Lung microvascular endothelial cell (primary cell): Measurements from ENCODE around the gene NXPE2. TPM values are rescaled to one million over a fixed set of nuclear protein-coding genes. Genes with fewer than 3 reads are reported as not detected.
"Not testable (repeated sequence)": the region's sequence is repeated elsewhere in the genome, so short reads cannot be mapped to it uniquely, and the experiment has no call there.

Experiments used
- DNase-seq, 2 donors: peaks; one replicate each; pipeline versions ENCODE4 v3.0.0 to v3.0.0-alpha.2; 2010; ENCODE audit warnings: low read depth in 2 of 2
- total RNA-seq: library from RNA; depleted of rRNA; stranded (reverse); fragments of >200 nt; gene quantifications from 2 replicates; pipeline ENCODE4 v1.2.1, GENCODE V29; 2014

Gene NXPE2
- total RNA-seq, result not detected in 2 replicates

DNA sequence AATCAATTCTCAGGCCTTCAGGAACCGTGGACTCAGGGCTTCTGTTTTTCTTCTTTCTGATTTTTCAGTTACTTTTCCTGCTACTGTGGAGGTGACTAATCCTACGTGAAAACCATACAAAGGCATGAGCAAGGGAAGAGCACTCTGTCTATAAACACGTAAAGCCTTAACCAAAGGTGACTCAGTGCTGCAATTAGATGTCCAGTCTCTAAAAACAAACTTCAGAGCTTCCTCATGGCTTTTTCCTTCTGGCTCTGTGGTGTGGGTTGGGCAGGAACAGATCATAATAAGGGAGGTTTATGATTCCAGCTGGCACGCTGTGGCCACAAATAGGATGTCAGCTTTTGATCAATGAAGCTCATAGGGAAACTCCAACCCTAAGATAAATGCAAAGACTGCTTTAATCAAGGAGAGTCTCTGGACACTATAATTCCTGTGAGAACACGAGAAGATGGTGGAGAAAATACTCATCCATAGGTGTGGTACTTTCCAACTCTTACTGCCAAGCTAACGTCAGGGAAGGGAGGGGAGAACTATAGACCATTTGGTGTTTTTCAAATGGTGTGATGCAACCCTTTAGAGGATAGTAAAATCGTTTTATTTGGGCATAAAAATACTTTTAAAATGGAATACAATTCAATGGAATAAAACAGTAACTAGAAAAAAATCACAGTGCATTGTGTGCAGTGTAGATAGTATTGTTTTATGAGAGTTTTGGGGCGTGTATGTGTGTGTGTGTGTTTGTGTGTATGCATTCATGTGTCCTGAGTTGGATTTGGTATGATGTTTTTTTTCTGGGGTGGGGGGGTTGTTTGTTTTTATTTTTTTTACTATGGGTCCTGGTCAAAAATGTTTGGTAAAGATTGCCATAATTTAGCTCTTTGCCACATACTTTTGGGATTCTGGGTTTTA, at the start of gene NXPE2:
NXPE2 (plus strand) TSS at position 403 of the 912 bp plus-strand sequence; CDS start at position 452, 49 bp downstream.
- peak in 1 of 2 donors; percentile 1 for DNase-seq

DNA sequence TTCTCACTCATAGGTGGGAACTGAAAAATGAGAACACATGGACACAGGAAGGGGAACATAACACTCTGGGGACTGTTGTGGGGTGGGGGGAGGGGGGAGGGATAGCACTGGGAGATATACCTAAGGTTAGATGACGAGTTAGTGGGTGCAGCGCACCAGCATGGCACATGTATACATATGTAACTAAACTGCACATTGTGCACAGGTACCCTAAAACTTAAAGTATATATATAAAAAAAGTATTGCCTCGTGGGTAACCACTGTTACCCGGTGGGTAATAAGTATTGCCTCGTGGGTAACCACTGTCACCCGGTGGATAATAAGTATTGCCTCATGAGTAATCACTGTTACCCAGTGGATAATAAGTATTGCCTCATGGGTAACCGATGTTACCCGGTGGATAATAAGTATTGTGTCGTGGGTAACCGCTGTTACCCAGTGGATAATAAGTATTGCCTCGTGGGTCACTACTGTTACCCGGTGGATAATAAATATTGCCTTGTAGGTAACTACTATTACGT, 46.8 kb upstream of the NXPE2 start:
- DNase-seq, result not testable (repeated sequence)

DNA sequence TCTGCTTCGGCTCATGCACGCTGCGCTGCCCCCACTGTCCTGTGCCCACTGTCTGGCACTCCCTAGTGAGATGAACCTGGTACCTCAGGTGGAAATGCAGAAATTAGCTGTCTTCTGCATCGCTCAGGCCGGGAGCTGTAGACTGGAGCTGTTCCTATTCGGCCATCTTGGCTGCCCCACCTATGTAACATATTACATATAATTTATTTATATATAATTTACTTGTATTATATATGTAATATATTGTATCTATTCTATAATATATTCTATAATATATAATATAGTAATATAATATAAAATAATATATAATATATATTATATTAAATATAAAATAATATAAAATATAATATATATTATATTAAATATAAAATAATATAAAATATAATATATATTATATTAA, 38.9 kb upstream of the NXPE2 start:
- DNase-seq, result not testable (repeated sequence)

DNA sequence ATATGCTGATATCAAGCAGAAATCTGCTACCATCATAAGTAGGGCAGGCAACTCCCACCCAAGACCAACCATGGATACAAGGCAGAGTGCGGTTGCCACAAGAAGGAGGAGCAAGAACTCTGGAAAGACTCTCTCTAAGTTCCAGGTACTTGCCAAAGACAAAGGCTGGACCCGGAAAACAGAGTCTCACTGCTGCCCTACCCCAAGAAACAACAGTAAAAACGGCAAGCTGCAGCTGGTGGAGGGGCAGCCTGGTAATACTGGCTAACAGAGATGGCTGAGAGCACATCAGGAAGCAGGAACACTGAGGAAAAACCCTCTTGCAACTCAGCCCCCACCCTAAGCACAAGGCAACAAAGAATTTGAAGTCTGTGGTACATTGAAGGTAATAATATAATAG, 27.7 kb upstream of the NXPE2 start:
- no peak for DNase-seq

DNA sequence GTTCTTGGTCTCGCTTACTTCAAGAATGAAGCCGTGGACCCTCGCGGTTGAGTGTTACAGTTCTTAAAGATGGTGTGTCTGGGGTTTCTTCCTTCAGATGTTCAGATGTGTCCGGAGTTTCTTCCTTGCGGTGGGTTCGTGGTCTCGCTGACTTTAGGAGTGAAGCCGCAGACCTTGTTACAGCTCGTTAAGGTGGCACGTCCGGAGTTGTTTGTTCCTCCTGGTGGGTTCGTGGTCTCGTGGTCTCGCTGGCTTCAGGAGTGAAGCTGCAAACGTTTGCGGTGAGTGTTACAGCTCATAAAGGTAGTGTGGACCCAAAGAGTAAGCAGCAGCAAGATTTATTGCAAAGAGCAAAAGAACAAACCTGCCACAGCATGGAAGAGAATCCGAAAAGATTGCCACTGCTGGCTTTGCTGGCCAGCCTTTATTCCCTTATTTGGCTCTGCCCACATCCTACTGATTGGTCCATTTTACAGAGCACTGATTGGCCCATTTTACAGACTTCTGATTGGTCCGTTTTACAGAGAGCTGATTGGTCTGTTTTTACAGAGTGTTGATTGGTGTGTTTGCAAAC, 27.1 kb upstream of the NXPE2 start:
- no peak for DNase-seq

DNA sequence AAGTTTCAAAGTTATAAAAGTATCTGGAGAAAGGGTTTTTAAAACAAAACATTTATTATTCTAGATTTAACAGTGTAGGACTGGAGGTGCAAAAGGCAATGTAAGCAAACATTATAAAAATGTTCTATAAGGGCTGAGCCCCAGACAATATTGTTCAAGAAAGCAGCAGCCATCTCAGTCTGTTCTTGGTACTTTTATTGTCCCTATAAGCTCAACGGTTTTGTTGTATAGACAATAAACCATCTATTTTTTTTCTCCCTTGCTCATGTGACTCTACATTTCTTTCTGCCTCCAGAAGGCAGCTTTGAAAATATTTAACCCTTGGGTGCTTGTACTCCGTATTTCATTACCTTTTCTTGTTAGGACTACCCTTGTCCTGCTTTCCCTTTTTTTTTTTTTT, 25.2 kb upstream of the NXPE2 start:
- DNase-seq, result no peak

DNA sequence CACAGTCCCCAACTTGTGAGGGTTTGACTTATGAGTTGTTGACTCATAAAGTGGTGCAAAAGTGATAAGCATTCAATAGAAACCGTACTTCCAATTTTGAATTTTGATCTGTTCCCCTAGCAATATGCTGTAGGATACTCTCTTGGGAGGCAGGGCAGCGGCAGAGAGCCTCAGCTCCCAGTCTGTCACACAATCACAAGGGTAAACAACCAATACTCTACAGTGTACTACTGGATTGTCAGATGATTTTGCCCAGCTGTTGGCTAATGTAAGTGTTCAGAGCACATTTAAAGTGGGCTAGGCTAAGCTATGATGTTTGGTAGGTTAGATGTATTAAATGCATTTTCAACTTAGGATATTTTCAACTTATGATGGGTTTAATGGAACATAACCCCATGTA, 13.7 kb upstream of the NXPE2 start:
- DNase-seq, result no peak

DNA sequence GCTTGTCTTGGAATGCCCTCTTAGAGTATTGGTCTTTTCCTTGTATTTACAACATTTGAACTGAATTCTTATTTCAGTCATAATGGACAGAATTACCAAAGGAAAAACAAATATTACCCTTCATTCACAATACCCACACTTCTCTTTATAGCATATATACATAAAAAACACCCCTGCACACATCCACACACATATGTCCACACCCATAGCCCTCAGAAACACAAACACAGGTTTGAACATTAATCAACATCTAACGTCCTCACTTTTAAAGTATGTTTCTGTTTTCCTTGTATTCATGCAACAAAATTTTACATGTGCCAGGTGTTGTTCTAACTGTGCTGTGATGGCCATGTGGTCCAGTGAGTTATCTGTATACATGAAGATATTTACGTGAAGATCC, 11.6 kb upstream of the NXPE2 start:
- no peak for DNase-seq

DNA sequence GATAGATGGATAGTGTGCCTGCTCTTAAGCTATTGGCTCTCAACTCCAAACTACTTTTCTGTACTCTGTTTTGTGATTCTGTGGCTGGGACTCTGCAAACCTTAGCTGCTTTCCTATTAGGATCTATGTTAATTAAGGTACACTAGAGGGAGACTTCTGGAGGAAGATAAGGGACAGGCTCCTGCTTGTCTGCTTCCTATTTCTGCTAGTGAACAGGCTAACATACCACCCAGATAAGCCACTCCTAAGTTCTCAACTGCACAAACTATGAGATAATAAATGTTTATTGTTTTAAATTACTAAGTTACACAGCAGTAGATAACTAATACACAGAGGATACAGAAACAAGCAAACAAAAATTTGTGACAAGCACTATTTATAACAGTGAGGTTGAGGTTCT, 10.2 kb upstream of the NXPE2 start:
- no peak for DNase-seq

DNA sequence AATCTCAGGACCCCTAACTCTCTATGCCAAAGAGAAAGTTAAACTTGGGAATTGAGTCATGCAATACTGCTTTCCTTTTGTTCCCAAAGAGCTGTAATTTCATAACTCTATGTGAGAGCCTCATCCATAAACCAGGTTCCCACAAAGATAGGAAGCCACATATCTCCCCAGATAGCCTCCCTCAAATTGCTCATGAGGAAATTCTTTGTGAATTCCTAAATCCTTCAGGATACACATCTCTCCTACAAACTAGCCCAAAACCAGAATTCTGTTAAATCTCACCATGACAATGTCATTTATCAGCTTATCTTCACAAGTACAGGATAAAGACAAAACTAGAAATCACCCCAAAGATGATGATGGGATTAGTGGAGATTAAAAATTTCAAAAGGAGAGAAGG, 4.7 kb upstream of the NXPE2 start:
- no peak for DNase-seq

DNA sequence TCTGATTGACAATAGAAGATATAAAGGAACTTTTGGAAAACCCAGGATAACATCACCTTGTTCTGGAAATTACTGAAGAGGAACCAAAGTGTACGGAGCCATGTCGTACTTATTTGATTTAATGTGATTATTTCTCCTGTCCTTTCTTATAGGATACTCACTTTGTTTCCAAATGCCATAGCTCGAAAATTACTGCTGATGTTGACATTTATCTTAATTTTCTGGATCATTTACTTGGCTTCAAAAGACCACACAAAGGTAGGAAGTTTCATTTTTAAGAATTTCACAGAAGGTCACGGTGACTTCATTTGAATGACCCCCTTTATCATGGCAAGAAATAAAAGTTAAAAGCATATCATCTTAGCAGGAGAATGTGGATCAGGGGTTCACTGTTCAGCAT, 1.2 kb downstream of the NXPE2 start:
- no peak for DNase-seq

DNA sequence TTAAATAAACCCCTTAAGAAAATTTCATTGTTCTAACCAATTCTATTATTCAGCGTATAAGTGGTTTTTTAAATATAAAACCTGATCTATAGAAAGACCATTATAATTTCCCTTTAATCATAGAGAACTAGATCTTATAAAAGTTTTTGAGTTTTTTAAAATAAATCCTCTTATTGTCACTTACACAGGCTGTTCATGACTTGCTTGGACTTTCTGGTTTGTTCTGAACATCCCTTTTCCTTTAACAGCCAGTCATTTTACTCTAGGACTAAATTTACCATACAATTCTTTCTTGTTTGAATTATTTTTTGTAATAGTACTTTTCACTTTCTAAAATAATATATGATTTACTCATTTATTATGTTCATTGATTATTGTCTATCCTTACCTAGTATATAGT, 4.7 kb downstream of the NXPE2 start:
- no peak for DNase-seq

DNA sequence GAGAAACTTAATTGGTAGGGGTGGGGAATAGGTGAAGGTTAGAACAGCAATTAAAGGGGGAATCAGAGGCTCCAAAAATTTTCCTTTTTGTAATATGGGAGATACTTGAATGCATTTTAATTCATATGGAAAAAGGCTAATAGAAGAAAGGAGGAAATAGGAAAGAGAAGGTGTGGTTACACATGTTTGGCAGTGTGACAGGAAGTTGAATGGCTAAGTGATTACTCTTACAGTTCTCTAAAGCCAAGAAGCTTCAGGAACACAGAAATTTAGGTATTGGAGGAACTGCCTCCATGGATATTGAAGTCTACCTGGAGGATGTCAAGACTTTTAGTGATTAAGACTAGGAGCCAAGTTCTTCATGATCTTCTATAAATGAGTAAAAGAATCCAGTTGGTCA, 6.3 kb downstream of the NXPE2 start:
- DNase-seq, result no peak

DNA sequence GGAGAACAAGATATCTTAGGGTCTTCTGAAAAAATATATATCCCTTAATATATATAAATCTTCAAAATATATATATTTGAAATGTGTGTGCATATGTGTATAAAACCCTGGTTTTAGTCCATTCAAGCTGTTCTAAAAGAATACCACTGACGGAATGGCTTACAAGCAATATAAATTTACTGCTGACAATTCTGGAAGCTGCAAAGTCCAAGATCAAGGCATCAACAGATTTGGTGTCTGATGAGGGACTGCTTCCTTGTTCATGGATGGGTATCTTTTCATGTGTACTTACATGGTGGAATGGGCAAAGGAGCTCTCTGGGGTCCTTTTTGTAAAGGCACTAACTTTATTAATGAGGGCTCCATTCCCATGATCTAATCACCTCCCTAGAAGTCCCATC, 6.8 kb downstream of the NXPE2 start:
- DNase-seq, result no peak

DNA sequence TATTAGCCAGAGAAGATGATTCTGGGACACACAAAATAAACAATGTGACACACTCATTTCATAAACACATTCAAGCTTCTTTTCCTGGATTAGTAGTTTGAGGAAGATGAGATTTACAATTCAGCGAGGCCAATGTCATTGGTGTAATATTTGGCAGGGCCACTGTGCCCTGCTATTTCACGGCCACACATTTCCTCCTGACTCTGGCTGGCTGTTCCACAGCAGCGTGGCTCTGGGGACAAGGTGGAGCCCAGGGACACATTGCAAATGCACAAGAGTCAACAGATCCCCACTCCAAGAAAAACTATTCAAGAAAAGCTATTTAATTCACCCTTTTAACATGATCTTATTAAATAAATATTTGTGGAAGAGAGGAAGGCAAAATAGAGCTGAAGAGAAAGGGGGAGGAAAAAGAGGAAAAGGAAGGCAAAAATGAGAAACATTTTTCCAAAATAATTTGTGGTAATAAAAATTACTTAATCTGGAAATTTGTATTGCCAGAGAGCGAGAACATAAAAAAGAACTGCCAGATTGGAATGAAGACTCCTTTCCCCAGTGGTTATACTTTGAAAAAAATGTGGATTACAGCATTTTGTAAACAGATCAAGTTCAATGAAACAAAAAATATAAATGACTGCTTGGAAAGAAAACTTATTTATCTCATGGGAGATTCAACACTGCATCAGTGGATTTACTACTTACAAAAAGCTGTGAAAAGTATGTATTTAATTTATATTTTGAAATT, 27.1 kb downstream of the NXPE2 start:
- DNase-seq, result no peak

DNA sequence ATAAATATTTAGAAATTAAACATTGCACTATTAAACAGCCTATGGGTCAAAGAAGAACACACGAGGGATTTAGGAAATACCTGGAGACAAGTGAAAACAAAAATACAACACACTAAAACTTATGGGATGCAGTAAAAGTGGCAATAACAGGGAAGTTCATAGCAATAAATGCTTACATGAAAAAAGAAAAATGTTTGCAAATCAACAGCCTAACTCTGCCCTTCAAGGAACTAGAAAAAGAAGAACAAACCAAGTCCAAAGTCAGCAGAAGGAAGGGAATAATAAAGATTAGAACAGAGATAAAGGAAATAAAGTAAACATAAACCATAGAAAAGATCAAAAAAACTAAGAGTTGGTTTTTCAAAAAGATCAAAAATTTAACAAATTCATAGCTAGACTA, 31.6 kb downstream of the NXPE2 start:
- no peak for DNase-seq

DNA sequence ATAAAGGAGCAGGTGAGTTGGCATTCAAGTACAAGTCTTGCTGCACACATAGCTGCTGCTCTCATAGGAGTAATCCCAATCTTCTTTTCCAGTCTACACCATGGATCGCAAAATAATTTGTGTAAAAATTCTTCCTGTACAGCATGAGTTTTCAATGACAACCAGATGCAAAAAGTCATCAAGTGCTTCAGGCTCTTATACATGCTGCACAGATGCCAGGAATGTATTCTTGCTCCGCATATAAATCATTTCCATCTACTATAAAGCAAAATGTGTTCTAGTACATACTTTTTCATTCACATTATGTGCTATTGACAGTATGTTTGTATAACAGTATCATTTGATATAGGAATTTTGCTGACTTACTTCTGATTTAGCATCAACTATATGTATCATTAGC, 35.4 kb downstream of the NXPE2 start:
- no peak for DNase-seq

DNA sequence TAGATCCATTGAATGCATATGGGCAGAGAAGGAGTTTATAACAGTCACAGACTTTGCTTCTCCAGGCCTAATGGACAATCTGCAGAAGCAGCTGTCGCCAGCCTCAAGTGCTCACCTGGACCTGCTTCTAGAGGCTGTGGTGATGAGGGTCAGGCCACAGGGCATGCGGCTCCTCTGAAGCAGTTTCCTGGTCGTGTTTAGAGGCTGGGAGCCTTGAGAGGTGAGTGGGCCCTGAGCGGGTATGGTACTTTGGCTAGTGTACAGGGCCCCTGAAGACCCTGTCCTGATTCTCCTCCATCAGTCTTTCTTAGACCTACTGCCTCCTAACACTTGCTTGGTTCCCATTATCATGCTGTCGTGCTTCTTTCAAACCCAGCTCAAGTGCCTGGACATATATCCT, 41.2 kb downstream of the NXPE2 start:
- DNase-seq, result no peak

DNA sequence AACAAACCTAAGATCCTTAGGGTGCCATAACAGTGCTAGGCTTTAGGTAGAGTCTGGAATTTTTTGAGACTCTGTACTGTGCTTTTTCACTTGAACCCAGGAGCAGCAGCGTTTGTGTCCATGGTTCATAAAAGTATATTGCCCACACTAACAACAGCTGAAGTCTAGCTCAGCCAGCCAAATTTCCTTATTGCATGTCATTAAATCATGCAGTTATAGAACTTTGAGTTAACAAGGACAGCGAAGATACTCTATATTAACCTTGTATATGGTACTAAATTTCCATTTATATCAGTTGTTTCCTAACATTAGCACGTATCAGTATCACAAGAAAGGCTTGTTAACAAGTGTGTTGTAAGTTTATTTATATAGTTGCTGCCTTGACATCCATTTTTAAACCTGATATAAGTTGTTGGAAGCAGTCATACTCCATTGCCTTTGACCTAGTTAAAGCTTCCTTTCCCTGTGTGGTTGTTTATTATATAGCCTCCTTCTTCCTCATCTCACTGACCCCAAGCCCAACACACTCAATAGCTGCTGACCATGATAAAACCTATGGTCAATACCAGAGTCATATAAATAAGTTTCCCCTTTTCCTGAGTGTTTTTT, 46.7 kb downstream of the NXPE2 start:
- DNase-seq, result no peak

DNA sequence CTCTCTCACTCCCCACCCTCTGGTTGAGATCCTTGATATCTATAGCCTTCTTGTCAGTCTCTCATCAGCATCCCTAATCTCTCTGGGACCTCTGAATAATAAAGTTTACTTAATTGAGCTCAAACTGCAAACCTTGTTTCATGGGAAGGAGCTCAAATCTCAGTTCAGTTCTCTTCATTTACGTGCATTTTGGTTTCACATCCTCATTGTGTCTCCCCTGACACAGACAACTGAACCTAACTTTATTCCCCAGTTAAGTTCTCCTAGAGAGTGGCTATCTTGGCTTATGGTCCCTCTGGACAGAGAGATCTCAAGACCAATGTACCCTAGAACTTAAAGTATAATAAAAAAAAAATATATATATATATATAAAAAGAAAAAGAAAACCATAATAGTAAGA, 47.3 kb downstream of the NXPE2 start:
- no peak for DNase-seq

DNA sequence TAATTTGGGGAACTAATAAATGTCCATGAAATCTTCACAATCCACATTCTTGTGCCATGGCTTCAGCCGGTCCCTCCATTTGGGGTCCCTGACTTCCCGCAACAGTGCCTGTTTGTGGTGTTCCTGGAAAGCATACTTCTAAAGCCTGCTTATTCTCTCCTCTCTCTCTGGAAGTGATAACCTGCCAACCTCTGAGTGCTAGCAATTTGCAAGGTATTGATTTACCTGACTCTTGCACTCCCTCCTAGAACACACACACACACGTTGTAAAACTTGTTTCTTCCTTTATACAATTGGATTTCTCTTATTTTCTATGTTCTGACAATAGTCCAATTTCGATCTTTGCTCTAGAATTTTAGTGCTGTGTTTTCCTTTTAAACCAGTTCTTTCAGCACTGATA, 58.5 kb downstream of the NXPE2 start:
- DNase-seq, result no peak

DNA sequence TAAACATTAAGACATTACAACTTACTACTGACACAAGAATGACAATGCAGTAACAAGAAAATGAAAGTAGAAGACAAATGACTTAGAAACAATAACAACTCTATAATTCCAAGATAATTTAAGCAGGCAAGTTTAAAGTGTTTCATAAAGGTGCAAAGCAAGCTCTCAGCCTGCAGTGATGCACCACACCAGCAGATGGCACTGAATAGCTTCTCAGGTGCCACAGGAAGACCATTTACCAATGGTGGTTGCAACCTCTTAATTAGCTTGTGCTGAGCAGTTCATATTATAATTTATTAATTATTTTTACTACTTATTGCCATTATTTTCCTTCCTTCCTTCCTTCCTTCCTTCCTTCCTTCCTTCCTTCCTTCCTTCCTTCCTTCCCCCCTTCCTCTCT, 60.6 kb downstream of the NXPE2 start:
- DNase-seq, result peak; percentile 50 to 63
